ENCODE measurements around the gene CHD9. TPM values are rescaled to one million over a fixed set of nuclear protein-coding genes. Genes with fewer than 3 reads are reported as not detected.

CHD9 gene
- total RNA-seq, 1 donor from 2014 or later: 67.4 TPM

DNA sequence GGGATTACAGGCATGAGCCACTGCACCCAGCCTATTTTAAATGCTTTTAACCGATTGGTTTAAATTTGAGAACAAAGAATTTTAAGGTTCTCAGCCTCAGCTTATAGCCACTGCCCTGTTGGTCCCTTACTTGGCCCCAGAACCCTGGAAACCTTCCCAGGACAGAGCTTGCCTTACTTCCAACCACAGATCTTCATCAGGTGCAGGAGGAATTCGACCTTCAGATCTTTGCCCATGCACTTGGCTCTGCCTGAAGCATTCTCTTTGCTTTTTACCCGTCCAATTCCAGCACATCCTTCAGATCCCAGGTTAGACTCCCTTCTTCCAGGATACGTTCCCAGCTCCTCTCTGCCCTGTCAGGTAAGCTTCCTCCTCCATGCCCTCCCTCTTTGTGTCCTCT, 27.7 kb downstream of the CHD9 start:
- TF ChIP-seq, protein P1, sequence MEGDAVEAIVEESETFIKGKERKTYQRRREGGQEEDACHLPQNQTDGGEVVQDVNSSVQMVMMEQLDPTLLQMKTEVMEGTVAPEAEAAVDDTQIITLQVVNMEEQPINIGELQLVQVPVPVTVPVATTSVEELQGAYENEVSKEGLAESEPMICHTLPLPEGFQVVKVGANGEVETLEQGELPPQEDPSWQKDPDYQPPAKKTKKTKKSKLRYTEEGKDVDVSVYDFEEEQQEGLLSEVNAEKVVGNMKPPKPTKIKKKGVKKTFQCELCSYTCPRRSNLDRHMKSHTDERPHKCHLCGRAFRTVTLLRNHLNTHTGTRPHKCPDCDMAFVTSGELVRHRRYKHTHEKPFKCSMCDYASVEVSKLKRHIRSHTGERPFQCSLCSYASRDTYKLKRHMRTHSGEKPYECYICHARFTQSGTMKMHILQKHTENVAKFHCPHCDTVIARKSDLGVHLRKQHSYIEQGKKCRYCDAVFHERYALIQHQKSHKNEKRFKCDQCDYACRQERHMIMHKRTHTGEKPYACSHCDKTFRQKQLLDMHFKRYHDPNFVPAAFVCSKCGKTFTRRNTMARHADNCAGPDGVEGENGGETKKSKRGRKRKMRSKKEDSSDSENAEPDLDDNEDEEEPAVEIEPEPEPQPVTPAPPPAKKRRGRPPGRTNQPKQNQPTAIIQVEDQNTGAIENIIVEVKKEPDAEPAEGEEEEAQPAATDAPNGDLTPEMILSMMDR (IDR thresholded peaks at IDR 0.05): no peak
- DNase-seq: no peak
- no peak overlapping the region for H3K4me3 Mint-ChIP-seq
- H3K4me1 Mint-ChIP-seq: peaks cover 35% of the 10 kb centered on the region
- POLR2A ChIA-PET: no interaction called here
- no peak for ATAC-seq (ENCODE audit: low read depth)
- no peaks in the 10 kb centered on the region for H3K9me3 Mint-ChIP-seq
- CTCF ChIA-PET: no interaction called here
- no peak overlapping the region for H3K27ac Mint-ChIP-seq
- intact Hi-C loops (cut with micrococcal nuclease): loop anchor here (1.0 kb wide), 1 partner anchor 9 kb away; no protein-coding TSS in a partner anchor
- H3K27me3 Mint-ChIP-seq: no peaks in the 10 kb centered on the region
- peaks cover 40% of the 10 kb centered on the region for H3K36me3 Mint-ChIP-seq (ENCODE audit: low read depth)

DNA sequence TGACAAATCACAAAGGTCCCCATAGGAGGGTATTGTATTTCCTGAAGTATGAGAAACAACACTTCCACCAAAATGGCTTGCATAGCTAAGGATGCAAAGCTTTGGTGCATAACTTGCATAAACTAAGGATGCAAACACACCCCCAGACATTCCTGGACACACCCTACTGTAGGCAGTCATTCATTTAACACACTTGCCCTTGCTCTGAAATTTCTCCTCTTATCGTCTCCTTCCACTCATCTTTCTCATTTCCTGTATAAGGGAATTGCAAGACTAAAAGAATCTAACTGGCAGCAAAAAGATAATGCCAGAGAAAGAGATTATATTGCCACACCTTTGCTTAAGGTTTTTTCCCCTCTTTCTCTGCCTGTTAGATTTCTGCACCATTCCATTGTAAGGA, 28.3 kb downstream of the CHD9 start:
- ATAC-seq (ENCODE audit: low read depth) (no peak), DNase-seq (no peak)
- no peak overlapping the region for H3K27ac Mint-ChIP-seq
- H3K27me3 Mint-ChIP-seq: no peaks in the 10 kb centered on the region
- H3K36me3 Mint-ChIP-seq (ENCODE audit: low read depth): peaks cover 40% of the 10 kb centered on the region
- ChIA-PET POLR2A (interaction anchor here (0.8 kb wide), 1 partner anchor 11 kb away, joined by 7 read pairs; no protein-coding TSS in a partner anchor), CTCF (no interaction called here)
- peaks cover 30% of the 10 kb centered on the region for H3K4me1 Mint-ChIP-seq
- intact Hi-C loops (cut with micrococcal nuclease): no loop called here
- no peaks in the 10 kb centered on the region for H3K9me3 Mint-ChIP-seq
- TF ChIP-seq, protein P1 (IDR thresholded peaks at IDR 0.05): no peak
- H3K4me3 Mint-ChIP-seq: no peak overlapping the region

DNA sequence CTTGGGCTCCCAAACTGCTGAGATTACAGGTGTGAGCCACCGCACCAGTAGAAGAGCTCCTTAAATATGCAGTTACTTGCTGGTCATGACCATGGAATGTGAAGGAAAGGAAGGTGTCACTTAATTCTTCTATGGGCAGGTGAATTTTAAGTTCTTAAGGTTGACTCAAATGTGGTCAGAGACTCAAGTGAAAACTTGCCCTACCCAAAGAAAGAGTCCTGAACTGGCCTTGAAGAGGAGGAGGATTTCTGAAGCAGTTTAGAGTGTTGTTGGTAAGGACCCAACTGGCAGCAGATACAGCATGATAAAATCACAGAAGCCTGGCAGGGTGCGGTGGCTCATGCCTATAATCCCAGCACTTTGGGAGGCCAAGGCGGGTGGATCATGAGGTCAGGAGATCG, 29.4 kb downstream of the CHD9 start:
- peaks cover 31% of the 10 kb centered on the region for H3K36me3 Mint-ChIP-seq (ENCODE audit: low read depth)
- POLR2A ChIA-PET: no interaction called here
- intact Hi-C loops (cut with micrococcal nuclease): no loop called here

DNA sequence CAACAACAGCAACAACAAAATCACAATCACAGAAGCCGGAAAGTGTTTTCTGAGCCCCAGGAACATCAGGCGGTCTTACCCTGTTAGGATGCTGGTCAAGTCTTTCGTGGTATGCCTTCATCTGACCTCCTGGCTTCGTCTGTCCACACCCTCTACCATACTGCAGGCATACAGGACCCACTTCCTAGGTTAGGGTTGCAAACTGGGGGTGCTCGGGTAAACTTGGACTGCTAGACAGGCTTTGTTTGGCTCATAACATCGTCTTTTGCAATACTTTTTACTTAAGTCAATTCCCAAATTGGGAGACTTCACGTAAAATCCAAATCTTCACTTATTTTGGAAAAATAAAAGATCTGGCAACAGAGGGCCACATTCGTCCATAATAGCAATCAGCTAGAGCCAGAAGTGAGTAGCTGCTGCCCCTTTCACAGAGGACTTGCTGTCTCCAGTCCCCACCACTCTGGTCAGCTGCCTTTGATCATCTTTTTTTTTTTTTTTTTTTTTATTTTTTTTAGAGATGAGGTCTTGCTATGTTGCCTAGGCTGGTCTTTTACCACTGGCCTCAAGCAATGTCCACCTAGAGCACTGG, 30.0 kb downstream of the CHD9 start:
- POLR2A ChIA-PET: no interaction called here

More for the DNA sequence above, 29.4 kb downstream of the CHD9 start:
- DNase-seq (no peak), ATAC-seq (ENCODE audit: low read depth) (no peak)
- peaks cover 29% of the 10 kb centered on the region for H3K4me1 Mint-ChIP-seq
- no peaks in the 10 kb centered on the region for H3K27me3 Mint-ChIP-seq
- H3K9me3 Mint-ChIP-seq: no peaks in the 10 kb centered on the region
- no peak overlapping the region for H3K4me3 Mint-ChIP-seq
- CTCF ChIA-PET: no interaction called here
- no peak overlapping the region for H3K27ac Mint-ChIP-seq
- TF ChIP-seq, protein P1 (IDR thresholded peaks at IDR 0.05): no peak

DNA sequence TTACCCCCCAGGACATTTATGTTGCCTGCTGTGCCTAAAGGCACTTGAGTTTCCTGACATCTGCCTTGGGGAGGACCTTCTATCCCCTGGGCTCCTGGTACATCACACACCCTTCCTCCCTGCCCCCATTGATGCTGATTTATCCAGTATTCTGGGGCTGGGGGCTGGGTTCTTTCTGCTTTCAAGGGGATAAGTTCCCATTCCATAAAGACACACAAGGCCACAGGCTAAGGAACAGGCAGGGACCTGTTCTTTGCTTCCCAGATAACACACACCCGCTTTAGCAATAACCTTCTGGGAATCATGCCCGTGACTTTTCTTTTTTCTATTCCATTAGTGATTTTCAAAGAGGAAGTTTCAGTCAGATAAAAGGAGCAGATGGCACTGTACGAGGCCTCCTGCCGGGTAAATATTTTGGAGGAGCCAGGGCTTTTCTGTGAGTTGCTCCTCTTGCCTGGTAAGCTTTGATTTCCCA, 30.6 kb downstream of the CHD9 start:
- TF ChIP-seq, protein P1 (IDR thresholded peaks at IDR 0.05): no peak
- ChIA-PET POLR2A (no interaction called here), CTCF (interaction anchor here (2.2 kb wide), 1 partner anchor 30 kb away, joined by 5 read pairs; the partner anchor contains the start of gene CHD9)
- no peak for ATAC-seq (ENCODE audit: low read depth)
- H3K27ac Mint-ChIP-seq: no peak overlapping the region
- H3K4me1 Mint-ChIP-seq: peaks cover 40% of the 10 kb centered on the region
- no peak overlapping the region for H3K4me3 Mint-ChIP-seq
- intact Hi-C loops (cut with micrococcal nuclease): no loop called here
- no peak for DNase-seq
- H3K27me3 Mint-ChIP-seq: no peaks in the 10 kb centered on the region
- no peaks in the 10 kb centered on the region for H3K9me3 Mint-ChIP-seq
- H3K36me3 Mint-ChIP-seq (ENCODE audit: low read depth): peaks cover 26% of the 10 kb centered on the region

More for the DNA sequence above, 30.0 kb downstream of the CHD9 start:
- CTCF ChIA-PET: interaction anchor here (2.2 kb wide), 1 partner anchor 30 kb away, joined by 5 read pairs; the partner anchor contains the start of gene CHD9
- Mint-ChIP-seq H3K36me3 (ENCODE audit: low read depth) (peaks cover 31% of the 10 kb centered on the region), H3K27me3 (no peaks in the 10 kb centered on the region), H3K27ac (no peak overlapping the region), H3K9me3 (no peaks in the 10 kb centered on the region), H3K4me1 (peaks cover 36% of the 10 kb centered on the region), H3K4me3 (no peak overlapping the region)
- intact Hi-C loops (cut with micrococcal nuclease): no loop called here
- TF ChIP-seq, protein P1 (IDR thresholded peaks at IDR 0.05): no peak
- ATAC-seq (ENCODE audit: low read depth) (no peak), DNase-seq (no peak)
